T-helper 1 cell (primary cell): ENCODE measurements around the gene ACOT8.
"Not testable (repeated sequence)": the region's sequence is repeated elsewhere in the genome, so short reads cannot be mapped to it uniquely, and the experiment has no call there.

Experiments used
- DNase-seq, 5 donors: peaks; one replicate each; pipeline ENCODE4 v3.0.0-alpha.2; 2012 to 2020

ACOT8 gene

DNA sequence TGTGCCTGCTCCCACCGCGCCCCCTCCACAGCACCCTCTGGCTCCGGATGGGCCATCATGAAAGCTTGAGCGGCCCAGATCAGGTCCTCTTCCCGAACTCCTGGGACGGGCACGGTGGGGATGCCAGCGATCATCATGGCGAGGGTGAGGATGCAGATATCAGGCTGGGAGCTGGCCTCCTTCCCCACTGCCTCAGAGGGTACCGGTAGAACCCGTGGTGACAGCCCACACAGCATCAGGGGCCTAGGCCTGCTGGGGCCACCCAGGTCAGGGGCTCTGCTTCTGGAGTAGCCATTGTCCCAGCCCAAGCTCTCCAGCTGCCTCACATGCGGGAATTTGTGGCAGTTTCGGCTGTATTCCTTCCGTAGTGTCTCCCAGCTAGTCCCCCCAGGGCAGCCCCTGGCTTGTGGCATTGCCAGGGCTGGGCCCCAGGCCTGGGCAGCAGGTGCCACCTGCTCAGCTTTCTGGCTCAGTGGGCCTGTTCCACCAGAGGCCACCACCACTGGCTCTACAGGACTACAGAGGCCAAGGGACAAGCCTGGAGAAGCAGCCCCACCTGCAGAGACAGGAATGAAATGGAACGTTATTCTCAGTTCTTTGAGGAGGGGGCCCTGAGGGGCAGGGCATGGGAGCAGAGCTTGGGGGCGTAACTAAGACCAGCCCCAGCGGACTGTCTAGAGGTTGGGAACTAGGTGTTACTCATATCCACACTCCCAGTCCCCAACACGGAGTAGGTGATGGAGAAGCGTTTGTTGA, 29.6 kb upstream of the ACOT8 start:
- DNase-seq: no peak

DNA sequence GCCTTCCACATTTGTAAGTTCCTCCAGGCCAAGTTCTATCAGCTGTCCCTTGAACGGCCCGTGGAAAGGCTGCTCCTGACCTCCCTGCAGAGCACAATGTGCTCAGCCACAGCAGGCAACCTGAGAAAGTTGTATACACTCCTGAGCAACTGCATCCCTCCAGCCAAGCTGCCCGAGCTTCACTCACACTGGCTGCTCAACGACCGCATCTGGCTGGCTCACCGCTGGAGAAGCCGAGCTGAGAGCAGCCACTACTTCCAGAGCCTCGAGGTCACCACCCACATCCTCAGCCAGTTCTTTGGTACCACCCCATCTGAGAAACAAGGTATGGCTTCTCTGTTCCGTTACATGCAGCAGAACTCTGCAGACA, 25.9 kb upstream of the ACOT8 start:
- DNase-seq: no peak

DNA sequence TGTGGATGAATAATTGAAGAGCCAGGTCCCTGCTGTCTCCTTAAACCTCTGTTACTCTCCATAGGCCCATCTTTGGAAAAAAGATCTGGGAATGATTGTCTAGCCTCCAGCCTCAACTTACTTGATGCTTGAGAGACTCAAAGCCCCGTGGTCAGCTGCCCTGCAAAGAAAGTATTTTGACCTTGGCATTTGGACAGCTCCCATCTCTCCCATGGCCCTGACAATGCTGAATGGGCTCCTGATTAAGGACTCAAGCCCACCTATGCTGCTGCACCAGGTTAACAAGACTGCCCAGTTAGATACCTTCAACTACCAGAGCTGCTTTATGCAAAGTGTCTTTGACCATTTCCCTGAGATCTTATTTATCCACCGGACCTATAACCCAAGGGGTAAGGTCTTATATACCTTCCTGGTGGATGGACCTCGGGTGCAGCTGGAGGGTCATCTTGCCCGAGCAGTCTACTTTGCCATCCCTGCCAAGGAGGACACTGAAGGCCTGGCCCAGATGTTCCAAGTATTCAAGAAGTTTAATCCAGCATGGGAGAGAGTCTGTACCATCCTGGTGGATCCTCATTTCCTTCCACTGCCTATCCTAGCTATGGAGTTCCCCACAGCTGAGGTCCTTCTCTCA, 25.4 kb upstream of the ACOT8 start:
- no peak for DNase-seq

DNA sequence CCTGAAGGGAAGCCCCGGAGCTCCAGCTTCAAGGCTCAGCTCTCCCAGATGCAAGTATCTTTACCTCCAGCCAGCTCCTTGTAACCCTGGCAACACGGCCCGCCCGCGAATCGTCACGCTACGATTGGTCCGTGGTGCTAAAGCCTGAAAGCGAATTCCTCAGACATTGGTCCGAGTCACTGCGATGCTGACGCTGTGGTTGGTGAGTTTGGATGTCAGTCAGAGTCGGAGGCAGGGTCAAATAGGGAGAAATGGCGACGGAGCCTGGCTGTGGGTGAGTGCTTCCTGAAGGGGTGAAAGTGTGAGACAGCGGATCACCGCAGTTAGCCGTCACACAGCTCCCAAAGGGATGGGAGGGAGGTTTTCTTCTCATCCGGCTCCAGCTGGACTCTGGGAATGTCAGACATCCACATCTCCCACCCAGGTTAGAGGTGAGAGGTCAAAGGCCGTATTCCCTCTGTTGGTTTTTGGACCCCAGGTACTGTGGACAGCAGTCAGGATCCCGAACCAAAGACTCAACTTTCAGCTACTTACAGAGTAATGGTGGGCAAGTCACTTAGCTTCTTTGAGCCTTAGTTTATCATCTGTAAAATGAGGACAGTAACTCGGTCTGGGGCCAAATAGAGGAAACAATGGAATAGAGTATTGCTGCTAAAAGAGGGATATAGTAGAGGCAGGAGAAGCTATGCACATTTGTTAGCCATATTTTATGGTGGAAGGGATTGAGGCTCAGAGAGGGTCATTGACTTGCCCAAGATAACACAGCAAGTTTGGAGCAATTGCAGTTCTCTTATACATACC, 24.0 kb upstream of the ACOT8 start, which contains the start of gene ZSWIM1:
TSS of gene ZSWIM1 (plus strand) at position 240 of the 801 bp plus-strand sequence. CDS start 1,366 bp downstream, outside the sequence.
- peak; percentile 93 to 99 (median 96) for DNase-seq

DNA sequence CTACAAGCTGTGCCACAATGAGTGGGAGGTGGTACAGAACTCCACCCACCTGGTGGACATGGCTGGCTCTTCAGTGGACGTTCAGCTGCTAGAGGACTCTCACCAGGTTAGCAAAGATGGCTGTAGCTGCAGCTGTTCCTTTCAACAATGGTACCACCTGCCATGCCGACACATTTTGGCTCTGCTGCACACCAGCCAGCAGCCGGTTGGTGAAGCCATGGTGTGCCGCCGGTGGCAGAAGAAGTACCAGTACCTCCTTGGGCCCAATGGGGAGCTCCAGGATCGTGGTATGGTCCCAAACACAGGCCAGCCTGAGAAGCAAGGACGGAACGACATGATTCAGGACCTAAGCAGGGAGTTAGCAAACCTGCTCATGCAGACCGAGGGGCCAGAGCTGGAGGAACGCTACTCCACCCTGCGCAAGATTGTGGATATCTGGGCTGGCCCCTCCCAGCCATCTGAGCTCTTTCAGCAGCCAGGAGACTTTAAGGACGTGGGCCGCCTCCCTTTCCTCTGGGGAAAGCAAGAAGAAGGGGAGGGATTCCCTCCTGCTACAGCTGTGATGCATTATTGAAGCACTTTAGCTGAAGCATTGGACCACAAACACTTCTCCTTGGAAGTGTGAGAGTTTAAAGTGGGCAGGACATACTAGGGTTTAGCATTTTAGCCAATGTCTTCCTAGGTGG, 21.0 kb upstream of the ACOT8 start:
- DNase-seq: no peak

DNA sequence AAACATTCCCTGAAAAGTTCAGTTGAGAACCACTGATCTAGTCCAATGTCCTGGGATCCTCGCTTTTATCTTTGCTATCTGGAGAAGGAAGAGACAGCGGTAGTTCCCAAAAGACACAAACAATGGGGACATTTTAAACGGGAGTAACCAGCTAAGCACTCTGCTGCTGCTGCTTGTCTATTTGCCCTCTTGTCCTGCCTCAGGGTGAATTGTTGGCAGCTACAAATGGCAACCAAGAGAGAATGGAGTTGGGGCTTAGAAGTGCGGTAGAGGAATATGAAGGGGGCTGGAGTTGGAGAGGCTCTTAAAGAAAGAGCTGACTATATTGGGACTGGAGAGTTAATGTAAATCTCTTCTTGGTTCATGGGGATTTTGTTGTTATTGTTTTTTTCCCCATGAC, 17.4 kb upstream of the ACOT8 start:
- no peak for DNase-seq

DNA sequence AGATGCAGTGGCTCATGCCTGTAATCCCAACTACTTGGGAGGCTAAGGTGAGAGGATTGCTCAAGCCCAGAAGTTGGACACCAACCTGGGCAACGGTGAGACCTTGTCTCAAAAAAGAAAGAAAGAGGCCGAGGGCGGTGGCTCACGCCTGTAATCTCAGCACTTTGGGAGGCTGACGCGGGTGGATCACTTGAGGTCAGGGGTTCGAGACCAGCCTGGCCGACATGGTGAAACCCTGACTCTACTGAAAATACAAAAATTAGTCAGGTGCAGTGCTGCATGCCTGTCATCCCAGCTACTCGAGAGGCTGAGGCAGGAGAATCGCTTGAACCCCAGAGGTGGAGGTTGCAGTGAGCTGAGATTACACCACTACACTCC, 16.9 kb upstream of the ACOT8 start:
- DNase-seq: not testable (repeated sequence)

DNA sequence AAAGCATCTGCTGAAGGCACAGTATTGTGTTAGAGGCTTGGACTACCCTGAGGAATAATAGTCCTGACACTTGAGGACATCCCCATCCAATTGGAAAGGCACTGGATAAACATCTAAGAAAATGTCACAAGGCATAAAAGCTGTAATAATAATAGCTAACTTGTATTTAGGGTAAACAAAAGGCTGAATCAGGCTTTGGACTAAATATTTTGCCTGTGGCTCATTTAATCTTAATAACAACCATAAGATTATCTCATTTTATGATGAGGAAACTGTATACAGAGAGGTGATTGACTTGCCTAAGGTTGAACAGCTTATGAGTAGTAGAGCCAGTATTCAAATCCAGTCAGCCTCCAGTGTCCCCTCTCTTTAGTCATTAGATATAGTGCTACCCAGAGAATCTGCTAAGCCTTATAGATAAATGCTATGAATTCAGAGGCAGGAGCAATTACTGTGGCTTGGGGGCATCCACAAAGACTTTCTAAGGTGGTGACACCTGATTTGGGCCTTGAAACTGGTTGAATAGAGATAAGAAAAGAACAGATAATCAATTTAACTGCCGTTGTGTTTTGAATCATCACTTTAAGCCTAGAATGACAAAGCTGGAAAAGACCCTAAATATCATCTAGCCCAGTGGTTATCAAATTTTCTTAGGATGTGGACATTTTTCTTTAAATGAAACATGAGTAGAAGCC, 16.4 kb upstream of the ACOT8 start:
- DNase-seq: no peak

DNA sequence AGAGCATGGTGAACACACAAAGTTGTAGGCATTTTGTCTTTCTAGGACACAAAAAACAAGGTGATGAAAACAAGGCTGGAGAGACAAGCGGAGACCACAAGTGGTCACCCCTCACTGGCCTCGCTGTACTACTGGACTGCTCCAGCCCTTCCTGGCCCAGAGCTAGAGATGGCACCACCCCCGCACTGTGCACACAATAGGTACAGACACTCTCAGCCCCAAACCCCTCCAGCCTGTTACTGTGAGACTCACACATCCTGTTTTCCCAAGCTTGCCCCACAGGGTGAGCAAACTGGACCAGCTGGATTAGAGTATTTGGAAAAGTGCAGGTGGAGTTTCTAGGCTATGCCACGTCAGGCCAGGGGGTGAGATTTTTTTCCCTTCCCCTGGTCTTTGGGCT, 15.4 kb upstream of the ACOT8 start:
- DNase-seq: no peak

DNA sequence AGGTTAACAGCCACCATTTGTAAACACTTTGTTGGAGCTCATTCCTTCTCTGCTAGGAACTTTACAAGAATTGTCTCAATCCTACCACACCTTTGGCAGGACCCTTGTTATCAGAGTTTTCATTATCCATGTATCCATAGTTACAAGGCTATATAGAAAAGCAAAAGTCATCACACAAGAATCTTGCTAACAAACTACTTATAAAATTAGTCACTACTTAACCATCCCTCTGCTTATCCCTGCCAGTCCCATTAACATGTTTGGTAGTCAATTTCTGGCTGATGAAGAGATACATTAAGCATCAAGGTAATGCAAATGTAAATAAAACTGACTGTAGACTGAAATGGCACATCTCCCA, 10.6 kb upstream of the ACOT8 start:
- DNase-seq: no peak

DNA sequence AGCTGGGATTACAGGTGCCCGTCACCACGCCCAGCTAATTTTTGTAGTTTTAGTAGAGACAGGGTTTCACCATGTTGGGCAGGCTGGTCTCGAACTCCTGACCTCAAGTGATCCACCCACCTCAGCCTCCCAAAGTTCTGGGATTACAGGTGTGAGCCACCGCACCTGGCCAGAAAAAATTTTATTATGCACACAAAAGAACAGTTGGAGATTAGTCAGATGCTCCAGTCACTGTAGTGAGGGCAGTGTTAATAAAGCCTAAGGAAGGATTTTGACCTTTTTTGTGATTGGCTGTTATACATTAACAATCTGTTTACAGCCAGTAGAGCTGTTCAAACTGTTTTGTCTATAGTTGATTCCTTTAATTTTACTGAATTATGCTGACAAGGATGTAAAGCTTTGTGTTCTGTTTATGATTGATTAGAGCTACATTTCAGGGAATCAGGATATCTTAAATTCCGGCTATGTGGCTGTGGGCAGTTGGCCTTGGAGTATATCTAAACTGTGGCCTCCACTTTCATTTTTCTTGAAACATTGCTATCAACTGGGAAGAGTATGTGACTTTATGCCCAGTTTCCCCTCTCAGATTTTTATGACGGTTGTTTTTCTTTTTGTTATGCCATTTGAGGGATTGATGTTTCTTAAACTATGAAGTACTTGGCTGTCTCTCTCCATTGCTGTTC, 10.1 kb upstream of the ACOT8 start:
- DNase-seq: no peak

DNA sequence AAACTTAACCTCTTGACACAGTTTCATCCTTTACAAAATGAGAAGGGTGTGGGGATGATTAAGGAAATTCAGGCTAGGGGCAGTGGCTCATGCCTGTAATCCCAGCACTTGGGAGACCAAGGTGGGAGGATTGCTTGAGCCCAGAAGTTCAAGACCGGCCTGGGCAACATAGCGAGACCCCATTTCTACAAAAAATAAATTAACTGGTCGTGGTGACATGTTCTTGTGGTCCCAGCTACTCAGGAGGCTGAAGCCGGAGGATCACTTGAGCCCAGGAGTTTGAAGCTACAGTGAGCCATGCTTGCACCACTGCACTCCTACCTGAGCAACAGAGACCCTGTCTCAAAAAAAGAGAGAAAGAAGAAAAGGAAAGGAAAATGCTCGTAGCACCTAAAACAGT, 9.3 kb upstream of the ACOT8 start:
- DNase-seq: no peak

DNA sequence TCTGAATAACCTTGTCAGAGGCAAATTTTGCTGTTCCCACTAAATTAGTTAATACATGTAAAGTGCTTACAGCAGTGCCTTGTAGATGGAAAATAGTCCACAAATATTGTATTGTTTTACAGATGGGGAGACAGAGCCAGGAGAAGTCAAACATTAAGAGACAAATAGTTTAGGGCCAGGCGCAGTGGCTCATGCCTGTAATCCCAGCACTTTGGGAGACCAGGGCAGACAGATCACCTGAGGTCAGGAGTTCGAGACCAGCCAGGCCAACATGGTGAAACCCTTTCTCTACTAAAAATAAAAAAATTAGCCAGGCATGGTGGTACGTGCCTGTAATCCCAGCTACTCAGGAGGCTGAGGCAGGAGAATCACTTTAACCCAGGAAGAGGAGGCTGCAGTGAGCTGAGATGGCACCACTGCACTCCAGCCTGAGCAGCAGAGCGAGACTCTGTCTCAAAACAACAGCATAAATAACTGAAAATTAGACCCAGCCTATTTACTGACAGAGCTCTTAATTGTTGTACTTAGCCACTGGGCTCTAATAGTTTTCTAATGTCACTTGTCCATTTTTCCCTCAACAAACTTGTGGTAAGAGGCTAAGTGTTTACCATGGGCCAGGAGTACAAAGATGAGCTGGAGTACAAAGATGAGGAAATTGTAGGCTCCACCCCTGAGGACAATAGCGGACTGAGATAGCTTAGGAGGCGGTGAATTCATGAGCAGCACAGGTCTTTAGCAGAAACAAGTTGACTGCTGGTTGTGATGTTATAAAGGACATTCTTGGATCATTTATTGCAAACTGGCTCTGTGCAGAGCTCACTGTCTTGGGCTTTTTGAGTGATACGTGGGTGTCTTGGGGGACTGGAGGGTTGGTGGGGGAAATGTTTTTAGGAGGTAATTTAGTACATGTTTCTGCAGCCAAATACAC, 6.6 kb upstream of the ACOT8 start:
- DNase-seq: no peak

DNA sequence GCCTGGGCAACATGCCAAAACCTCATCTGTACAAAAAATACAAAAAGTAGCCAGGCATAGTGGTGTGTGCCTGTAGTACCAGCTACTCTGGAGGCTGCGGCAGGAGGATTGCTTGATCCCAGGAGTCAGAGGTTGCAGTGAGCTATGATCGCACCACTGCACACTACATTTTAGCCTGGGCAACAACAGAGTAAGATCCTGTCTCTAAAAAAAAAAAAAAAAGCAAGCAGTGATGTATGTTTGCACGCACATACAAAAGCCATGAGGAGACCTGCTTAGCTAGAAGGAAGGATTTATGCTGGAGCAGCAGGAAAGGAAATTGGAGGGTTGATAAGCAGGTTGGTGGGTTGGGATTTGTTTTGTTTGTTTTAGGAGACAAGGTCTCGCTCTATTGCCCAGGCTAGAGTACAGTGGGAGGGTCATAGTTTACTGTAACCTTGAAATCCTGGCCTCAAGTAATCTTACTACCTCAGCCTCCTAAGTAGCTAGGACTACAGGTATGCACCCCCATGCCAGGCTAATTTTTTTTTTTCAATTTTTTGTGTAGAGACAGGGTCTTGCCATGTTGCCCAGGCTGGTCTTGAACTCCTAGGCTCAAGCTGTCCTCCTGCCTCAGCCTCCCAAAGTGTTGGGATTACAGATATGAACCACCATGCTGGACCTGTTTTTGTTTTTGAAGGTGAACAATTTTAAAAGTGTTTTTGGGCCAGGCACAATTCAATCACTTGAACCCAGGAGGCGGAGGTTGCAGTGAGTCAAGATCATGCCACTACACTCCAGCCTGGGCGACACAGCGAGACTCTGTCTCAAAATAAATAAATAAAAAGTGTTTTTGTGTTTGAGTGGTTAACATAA, 4.3 kb upstream of the ACOT8 start:
- DNase-seq: no peak

DNA sequence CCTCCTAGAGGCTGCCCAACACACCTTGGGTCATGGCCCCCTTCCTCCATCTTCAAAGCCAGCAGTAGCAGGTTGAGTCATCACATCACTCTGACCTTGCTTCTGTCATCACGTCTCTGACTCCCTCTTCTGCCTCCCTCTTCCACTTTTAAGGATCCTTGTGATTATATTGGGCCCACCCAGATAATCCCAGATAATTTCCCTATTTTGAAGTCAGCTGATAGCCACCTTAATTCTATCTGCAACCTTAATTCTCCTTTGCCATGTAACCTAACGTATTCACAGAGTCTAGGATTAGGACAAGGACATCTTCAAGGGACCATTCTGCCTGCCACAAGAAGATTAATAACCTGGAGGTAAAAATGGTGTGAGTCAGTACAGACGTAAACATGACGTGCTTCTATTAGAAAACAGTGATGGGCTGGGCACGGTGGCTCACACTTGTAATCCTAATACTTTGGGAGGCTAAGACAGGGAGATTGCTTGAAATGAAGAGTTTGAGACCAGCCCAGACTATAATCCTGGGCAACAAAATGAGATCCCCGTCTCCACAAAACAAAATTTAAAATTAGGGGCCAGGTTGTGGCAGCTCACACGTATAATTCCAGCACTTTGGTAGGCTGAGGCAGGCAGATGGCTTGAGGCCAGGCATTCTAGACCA, 3.5 kb upstream of the ACOT8 start:
- DNase-seq: no peak

DNA sequence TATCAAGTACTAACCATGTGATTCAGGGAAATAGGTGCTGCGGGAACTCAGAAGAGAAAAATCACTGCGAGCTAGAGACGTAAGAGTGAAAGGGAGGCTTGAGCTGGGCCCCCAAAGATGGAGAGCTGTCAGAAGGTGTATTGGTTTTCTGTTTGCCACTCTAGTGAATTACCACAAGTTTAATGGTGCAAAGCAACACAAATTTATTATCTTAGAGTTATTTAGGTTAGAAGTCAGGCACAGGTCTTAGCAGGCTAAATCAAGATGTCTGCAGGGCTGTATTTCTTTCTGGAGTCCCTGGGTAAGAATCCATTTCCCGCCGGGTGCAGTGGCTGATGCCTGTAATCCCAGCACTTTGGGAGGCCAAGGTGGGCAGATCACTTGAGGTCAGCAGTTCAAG, 2.7 kb upstream of the ACOT8 start:
- DNase-seq: no peak

DNA sequence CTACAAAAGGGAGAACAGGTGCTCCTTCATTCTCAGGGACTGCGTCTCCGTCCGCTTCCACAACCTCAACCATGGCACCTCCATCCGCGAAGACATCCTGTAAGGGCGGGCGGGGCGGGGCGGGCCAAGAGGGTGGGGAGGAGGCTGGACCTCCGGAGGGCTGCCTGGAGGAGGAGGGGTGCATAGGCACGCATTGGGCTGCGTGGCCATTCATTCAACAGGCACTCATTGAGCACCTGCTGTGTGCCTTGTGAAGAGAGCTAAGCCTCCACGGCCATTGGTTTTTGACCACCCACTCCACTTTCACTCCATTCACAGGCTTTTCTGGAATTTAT, 657 bp upstream of the ACOT8 start:
- no peak for DNase-seq

DNA sequence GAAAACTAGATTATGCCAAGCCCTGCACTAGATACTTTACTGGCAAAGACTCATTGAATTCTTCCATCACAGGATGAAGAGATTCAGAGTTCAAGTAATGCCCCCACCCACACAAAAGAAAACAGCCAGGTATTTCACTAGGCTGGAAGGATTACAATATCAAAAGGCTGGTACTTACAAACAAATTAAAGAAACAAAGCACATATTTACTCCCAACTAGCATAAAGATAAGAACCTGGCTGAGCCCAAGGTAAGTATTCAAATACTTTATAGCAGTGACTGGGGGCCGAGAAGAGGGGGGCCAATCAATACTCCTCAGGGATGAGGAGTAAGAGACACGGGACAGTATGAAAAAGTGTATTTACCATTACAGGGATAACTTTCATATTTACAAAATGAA, 3.7 kb downstream of the ACOT8 start:
- no peak for DNase-seq

DNA sequence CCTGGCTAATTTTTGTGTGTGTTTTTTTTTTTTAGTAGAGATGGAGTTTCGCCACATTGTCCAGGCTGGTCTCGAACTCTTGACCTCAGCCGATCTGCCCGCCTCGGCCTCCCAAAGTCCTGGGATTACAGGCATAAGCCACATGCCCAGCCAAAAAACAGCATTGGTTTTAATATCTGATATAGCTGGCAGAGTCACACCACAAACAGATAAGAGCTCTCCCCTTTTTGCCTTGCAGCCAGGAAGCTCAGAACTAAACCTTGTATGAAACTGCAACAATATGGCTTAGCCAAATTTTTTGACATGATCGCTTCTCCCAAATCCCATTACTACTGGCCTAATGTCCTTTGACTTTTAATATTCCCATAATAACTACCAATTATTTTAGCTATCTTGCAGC, 4.9 kb downstream of the ACOT8 start:
- DNase-seq: no peak

DNA sequence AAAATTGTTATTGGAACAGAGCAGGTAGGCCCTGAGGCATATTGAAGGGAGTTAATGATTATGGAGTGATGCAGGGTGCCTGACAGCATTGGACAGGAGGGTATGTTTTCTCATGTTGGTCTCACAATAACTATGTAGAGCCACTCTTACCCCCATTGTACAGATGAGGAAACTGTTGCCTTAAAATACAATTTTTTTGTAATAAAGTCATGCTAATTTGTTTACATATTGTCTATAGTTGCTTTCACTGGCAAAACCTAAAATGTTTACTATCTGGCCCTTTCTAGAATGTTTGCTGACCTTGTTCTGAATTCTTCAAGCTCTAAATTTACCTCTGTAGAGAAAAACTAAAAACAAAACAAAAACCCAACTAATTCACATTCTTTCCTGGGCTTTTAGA, 5.7 kb downstream of the ACOT8 start:
- no peak for DNase-seq
